Gastrocnemius medialis (tissue), 4 donors: ENCODE measurements around the gene ZNF280D. TPM values are rescaled to one million over a fixed set of nuclear protein-coding genes. Genes with fewer than 3 reads are reported as not detected.

Experiments
- ATAC-seq, 2 donors: fragments of 150-250 bp; one replicate each; pipeline ENCODE4 v1.9.1; 2016
- DNase-seq, 2 donors: peaks; one replicate each; pipeline ENCODE4 v3.0.0-alpha.2; 2019
- H3K27ac ChIP-seq, 4 donors: fragments of 200-600 bp; sonication (generic); 1 replicate in 1 of 4; 2 replicates in 3 of 4; pipeline ENCODE4 v1.5.1; 2016 to 2018; ENCODE audit warnings: mild to moderate bottlenecking in 2 of 4, moderate library complexity in 1 of 4
- H3K27me3 ChIP-seq, 3 donors: fragments of 200-600 bp; sonication (generic) in 2 of 3; 1 replicate in 1 of 3; 2 replicates in 2 of 3; pipeline versions ENCODE4 v1.5.1 to v1.6.0; 2016 to 2019; ENCODE audit warnings: mild to moderate bottlenecking in 1 of 3, moderate library complexity in 1 of 3
- H3K36me3 ChIP-seq, 2 donors: fragments of 200-600 bp; sonication (generic) in 1 of 2; one replicate each; pipeline ENCODE4 v1.5.1; 2017 to 2018
- H3K4me1 ChIP-seq, 2 donors: fragments of 200-600 bp; sonication (generic) in 1 of 2; one replicate each; pipeline ENCODE4 v1.5.1; 2016 to 2017; ENCODE audit warnings: mild to moderate bottlenecking in 2 of 2
- H3K4me3 ChIP-seq, 4 donors: fragments of 200-600 bp; sonication (generic) in 3 of 4; 1 replicate in 1 of 4; 2 replicates in 3 of 4; pipeline ENCODE4 v1.5.1; 2016 to 2019; ENCODE audit warnings: mild to moderate bottlenecking in 2 of 4
- H3K9me3 ChIP-seq, 3 donors: fragments of 200-600 bp; sonication (generic) in 2 of 3; 1 replicate in 1 of 3; 2 replicates in 2 of 3; pipeline ENCODE4 v1.5.1; 2016 to 2019
- CTCF ChIP-seq, 5 experiments: fragments of 450-650 bp in 3 of 5; fragments of 200-600 bp in 2 of 5; sonication (generic) in 2 of 5; IDR thresholded peaks in 4 of 5; conservative IDR thresholded peaks in 1 of 5; 1 replicate in 4 of 5; 2 replicates in 1 of 5; pipeline ENCODE4 v1.5.1; 2016 to 2019; ENCODE audit warnings: antibody characterized with exemption in 5 of 5, mild to moderate bottlenecking in 3 of 5, moderate library complexity in 3 of 5
- POLR2A ChIP-seq, 2 donors: fragments of 450-650 bp; IDR thresholded peaks; one replicate each; pipeline ENCODE4 v1.6.1; 2017; ENCODE audit warnings: antibody characterized with exemption in 2 of 2, mild to moderate bottlenecking in 2 of 2, moderate library complexity in 2 of 2
- in situ Hi-C, 4 donors: fragments of 200-750 bp; cut with MboI; loops; one replicate each; pipeline versions ENCODE4 v1.15.0 to v1.8.0; 2017; ENCODE audit warnings: low sequenced_read_pairs in 4 of 4
- intact Hi-C: fragments of 100-400 bp; cut with DNase I; formaldehyde crosslinking; loops from one replicate; pipeline ENCODE4 v1.15.1; 2023; ENCODE audit warnings: low total_unique reads
- total RNA-seq, 4 donors: library from RNA; depleted of rRNA; stranded (reverse); fragments of >200 nt; gene quantifications; one replicate each; pipeline versions ENCODE4 v1.1.0 to v1.2.3, GENCODE V29; 2016

The ZNF280D gene
- total RNA-seq, 4 donors from 2014 or later = 19.9 to 45.5 (median 23.4) TPM

GRCh38 chr15:56778761-56779160 lies 45.5 kb upstream of the ZNF280D start:
- ATAC-seq (no peak), DNase-seq (no peak)
- no peaks in the 10 kb centered on the region for H3K36me3 ChIP-seq
- intact Hi-C loops = no loop called here
- peaks cover under 1 to 8% of the 10 kb centered on the region in 2 donors for H3K4me1 ChIP-seq
- no peaks in the 10 kb centered on the region for H3K9me3 ChIP-seq
- H3K27me3 ChIP-seq = no peaks in the 10 kb centered on the region
- H3K27ac ChIP-seq = no peak overlapping the region
- no peak overlapping the region for H3K4me3 ChIP-seq
- in situ Hi-C loops = no loop called here
- TF ChIP-seq POLR2A (IDR thresholded peaks at IDR 0.05) (no peak), CTCF (IDR thresholded peaks at IDR 0.05 in 4 of 5, conservative IDR thresholded peaks at IDR 0.05 in 1 of 5) (no peak)

GRCh38 chr15:56776839-56777238 lies 43.5 kb upstream of the ZNF280D start:
- in situ Hi-C loops (no loop called here), intact Hi-C loops (no loop called here)
- DNase-seq = no peak
- no peak for ATAC-seq
- H3K9me3 ChIP-seq = no peaks in the 10 kb centered on the region
- peaks cover 12 to 21% of the 10 kb centered on the region in 2 donors for H3K4me1 ChIP-seq
- H3K27me3 ChIP-seq = no peaks in the 10 kb centered on the region
- H3K27ac ChIP-seq = no peak overlapping the region
- H3K4me3 ChIP-seq = no peak overlapping the region
- no peaks in the 10 kb centered on the region for H3K36me3 ChIP-seq
- TF ChIP-seq CTCF (IDR thresholded peaks at IDR 0.05 in 4 of 5, conservative IDR thresholded peaks at IDR 0.05 in 1 of 5) (no peak), POLR2A (IDR thresholded peaks at IDR 0.05) (no peak)

- intact Hi-C loops = no loop called here
- Histone ChIP-seq H3K27ac (peak overlapping the region in 1 of 4 donors; percentile 31), H3K4me1 (peaks cover 12 to 21% of the 10 kb centered on the region in 2 donors)
Observed at GRCh38 chr15:56775641-56776040, 42.3 kb upstream of the ZNF280D start.

GRCh38 chr15:56774356-56774755 lies 41.0 kb upstream of the ZNF280D start:
- no peak overlapping the region for H3K27ac ChIP-seq

More at GRCh38 chr15:56775641-56776040, 42.3 kb upstream of the ZNF280D start:
- no peaks in the 10 kb centered on the region for H3K36me3 ChIP-seq
- no peak for TF ChIP-seq CTCF (IDR thresholded peaks at IDR 0.05 in 4 of 5, conservative IDR thresholded peaks at IDR 0.05 in 1 of 5)
- TF ChIP-seq POLR2A (IDR thresholded peaks at IDR 0.05) = no peak
- in situ Hi-C loops = no loop called here
- no peaks in the 10 kb centered on the region for H3K9me3 ChIP-seq
- ATAC-seq = no peak
- no peaks in the 10 kb centered on the region for H3K27me3 ChIP-seq
- no peak for DNase-seq
- H3K4me3 ChIP-seq = no peak overlapping the region

More at GRCh38 chr15:56774356-56774755, 41.0 kb upstream of the ZNF280D start:
- DNase-seq (no peak), ATAC-seq (no peak)
- H3K9me3 ChIP-seq = no peaks in the 10 kb centered on the region
- TF ChIP-seq POLR2A (IDR thresholded peaks at IDR 0.05) = no peak
- no peak for TF ChIP-seq CTCF (IDR thresholded peaks at IDR 0.05 in 4 of 5, conservative IDR thresholded peaks at IDR 0.05 in 1 of 5)
- no peaks in the 10 kb centered on the region for H3K27me3 ChIP-seq
- H3K4me3 ChIP-seq = no peak overlapping the region
- intact Hi-C loops (no loop called here), in situ Hi-C loops (no loop called here)
- H3K36me3 ChIP-seq = no peaks in the 10 kb centered on the region
- peaks cover 12 to 21% of the 10 kb centered on the region in 2 donors for H3K4me1 ChIP-seq
